NCI-H2196 (cell line): ENCODE results near the gene GAL3ST2.

ENCODE experiments used
- DNase-seq: peaks from one replicate; lab custom pipeline; 2025; ENCODE audit not compliant: unreplicated experiment; lab: John Stamatoyannopoulos, UW

The GAL3ST2 gene

DNA sequence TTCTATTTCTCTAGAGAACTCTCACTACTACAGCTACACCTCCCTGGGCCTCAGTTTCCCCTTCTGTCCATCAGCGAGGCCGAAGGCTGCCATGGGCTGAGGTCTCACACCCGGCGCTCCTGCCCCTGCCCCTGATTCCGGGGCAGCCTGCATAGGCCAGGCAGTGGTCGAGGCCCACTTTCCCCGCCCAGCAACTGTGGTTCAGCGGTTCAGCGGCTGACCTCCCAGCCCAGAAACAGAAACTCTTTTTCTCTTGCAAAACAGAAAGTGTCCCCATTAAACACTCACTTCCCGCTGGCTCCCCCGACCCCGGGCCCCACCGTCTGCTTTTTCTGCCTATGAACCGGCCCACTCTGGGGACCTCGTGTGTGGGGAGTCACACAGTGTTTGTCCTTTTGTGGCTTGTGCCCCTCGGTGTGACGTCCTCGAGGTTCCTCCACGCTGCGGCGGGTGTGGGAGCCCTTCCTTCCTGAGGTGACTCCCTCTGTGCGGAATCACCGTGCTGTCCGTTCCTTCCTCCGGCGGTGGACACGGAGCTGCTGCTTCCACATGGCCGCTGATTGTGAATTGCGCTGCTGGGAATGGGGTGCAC lies 66.1 kb downstream of the GAL3ST2 start:
- DNase-seq: no peak

- DNase-seq: no peak
Observed at GRCh38 chr2:241843321-241844065, 66.9 kb downstream of the GAL3ST2 start.

- DNase-seq: peak; percentile 49
Observed at GRCh38 chr2:241844066-241844728, 67.6 kb downstream of the GAL3ST2 start.

DNA sequence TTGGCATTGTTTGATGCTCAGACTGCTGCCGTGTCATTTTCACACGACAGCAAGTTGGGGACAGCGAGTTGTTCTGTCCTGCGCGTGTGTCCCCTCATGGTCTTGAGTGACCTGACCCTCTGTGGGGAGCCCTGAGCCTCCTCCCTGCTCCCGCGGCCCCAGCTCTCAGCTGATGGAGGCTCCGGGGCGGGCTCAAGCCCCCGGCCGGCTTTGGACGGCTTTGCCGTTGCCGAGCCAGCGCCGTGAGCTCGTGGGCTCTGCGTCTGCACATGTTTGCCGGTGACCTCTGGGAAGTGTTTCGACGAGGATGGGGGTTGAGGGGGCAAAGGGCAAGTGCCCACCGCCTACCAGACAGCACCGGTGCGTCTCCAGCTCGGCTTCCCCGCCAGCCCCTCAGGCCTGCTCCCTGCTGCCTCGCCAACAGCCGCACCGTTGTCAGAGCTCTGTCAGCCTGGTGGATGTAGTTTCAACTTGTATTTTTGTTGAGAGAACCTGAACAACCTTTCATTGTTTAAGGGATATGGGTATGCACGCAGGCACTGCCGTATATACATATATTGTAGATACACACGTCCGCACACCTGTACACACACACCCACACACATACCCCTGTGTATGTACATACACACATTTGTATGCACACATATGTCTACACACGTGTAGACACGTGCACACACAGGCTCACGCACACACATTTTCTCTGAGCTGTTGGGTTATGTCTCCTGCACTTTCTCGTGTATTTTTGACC lies 68.4 kb downstream of the GAL3ST2 start:
- DNase-seq: no peak

GRCh38 chr2:241846406-241846805 lies 69.8 kb downstream of the GAL3ST2 start:
- DNase-seq: no peak

DNA sequence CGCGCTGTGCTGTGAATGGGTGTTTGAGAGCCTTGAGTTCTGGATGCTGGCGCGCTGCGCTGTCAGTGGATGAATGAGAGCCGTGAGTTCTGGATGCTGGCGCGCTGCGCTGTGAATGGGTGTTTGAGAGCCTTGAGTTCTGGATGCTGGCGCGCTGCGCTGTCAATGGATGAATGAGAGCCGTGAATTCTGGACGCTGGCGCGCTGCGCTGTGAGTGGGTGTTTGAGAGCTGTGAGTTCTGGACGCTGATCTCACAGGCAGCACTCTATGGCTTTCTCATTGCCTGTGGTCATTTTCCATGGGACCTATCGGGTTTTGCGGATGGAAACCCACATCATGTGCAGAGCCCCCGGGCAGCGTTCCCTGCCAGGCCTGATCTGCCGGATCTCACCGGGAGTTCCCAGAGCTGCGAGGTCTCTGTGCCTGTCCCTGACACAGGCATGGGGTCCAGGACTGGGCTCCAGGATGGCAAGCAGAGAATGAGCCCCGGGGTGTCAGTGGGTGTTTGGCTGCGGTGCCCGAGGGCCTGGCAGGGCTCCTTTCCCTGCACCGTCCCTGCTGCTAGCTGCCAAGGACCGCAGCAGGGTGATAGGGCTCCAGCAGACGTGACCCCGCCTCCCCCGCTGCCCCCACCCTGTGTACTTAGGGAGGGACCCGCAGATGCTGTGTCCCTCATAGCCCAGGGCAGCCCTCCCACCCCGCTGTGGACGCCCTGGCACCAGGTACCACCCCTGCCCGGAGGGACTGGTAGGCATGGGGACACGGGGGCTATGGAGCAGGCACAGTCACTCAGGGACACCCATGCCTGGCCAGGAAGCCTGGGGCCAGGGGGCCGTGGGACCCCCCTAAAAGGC lies 72.4 kb downstream of the GAL3ST2 start:
- DNase-seq: no peak

- DNase-seq: no peak
Observed at GRCh38 chr2:241849616-241850543, 73.3 kb downstream of the GAL3ST2 start.

- DNase-seq: no peak
Observed at GRCh38 chr2:241850544-241851324, 74.1 kb downstream of the GAL3ST2 start.

DNA sequence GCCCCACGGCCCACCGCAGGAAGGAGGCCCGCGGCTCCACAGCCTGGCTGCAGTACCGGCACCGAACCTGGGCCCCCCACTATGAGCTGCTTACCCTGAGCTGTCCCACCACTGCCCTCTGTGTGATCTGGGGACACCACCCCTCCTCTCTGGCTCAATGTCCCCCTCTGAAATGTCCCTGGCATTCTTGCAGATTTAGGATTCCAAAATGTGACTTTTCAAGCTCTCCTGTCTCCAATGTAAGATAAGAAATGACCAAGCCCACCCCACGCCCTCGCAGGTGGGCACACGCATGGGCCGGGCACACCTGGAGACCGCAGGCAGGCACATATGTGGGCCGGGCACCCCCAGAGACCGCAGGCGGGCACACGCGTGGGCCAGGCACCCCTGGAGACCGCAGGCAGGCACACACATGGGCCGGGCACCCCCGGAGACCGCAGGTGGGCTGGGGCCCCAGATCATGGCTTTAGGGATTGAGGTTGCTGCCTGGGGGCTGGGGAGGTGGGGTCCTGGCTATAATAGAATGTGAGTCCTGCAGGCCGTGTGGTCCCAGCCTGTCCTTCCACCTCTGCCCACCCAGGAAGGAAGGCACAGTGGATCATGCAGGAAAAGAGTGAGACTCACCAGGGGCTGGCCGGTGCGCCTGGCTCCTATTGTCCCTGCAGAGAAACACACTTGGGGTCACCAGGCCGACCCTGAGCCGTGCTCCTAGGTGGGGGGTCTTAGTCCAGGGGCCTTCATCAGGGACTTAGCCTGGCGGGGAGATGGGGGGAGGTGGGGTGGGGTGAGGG lies 74.9 kb downstream of the GAL3ST2 start:
- DNase-seq: no peak

- no peak for DNase-seq
Observed at GRCh38 chr2:241852116-241852980, 75.7 kb downstream of the GAL3ST2 start.

DNA sequence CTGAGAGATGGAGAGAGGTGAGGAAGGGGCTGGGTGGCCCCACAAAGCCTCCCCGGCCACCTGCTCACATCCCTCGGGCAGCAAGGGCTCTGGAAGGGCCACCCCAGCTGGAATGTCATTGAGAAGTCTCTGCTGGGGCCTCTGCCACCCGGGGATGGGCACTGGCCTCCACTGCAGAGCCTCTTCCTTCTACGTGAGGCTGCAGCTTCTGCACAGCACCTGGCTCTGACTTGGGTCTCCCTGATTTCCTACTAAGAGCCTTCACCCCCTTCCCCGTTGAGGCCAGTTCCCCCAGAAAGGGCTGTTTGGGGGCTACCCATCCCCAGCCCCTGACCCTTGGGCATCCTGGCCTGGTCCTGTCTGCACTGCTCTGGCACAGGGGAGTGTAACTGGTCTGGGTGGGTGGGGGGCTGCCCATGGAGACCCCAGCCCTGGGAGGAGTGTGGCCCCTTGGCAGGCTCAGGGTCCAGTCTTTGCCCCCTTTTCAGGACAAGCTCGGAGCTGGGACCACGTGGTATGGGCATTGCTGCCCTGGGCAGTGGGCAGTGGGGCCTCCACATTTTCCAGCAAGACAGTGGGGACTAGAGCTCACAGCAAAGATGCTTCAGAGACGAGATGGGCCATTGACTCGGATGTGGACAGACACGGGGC lies 76.5 kb downstream of the GAL3ST2 start:
- no peak for DNase-seq
